Breast epithelium (tissue), 4 donors: ENCODE results near the gene MEST. TPM values are rescaled to one million over a fixed set of nuclear protein-coding genes. Genes with fewer than 3 reads are reported as not detected.

Experiments used
- DNase-seq, 2 donors: peaks; one replicate each; pipeline ENCODE4 v3.0.0-alpha.2; 2019; ENCODE audit warnings: low spot score in 2 of 2
- H3K27ac ChIP-seq, 2 donors: fragments of 200-600 bp; sonication (generic) in 1 of 2; one replicate each; pipeline ENCODE4 v1.5.1; 2016 to 2019; ENCODE audit warnings: mild to moderate bottlenecking in 1 of 2
- H3K27me3 ChIP-seq, 2 donors: fragments of 200-600 bp; sonication (generic) in 1 of 2; one replicate each; pipeline versions ENCODE4 v1.5.1 to v1.6.0; 2017 to 2019; ENCODE audit warnings: control low read depth in 1 of 2, mild to moderate bottlenecking in 1 of 2
- H3K36me3 ChIP-seq: fragments of 200-600 bp; one replicate; pipeline ENCODE4 v1.5.1; 2019
- H3K4me1 ChIP-seq, 2 donors: fragments of 200-600 bp; sonication (generic); one replicate each; pipeline ENCODE4 v1.5.1; 2016 to 2019; ENCODE audit warnings: control low read depth in 1 of 2
- H3K4me3 ChIP-seq, 3 donors: fragments of 200-600 bp; sonication (generic); 1 replicate in 2 of 3; 2 replicates in 1 of 3; pipeline ENCODE4 v1.5.1; 2016 to 2019; ENCODE audit warnings: mild to moderate bottlenecking in 3 of 3, moderate library complexity in 2 of 3
- H3K9me3 ChIP-seq, 2 donors: fragments of 200-600 bp; sonication (generic) in 1 of 2; one replicate each; pipeline ENCODE4 v1.5.1; 2016 to 2019; ENCODE audit warnings: control low read depth in 1 of 2
- POLR2A ChIP-seq: fragments of 450-650 bp; IDR thresholded peaks from one replicate; pipeline ENCODE4 v1.6.1; 2016; ENCODE audit warnings: antibody characterized with exemption, mild to moderate bottlenecking, moderate library complexity
- POLR2AphosphoS5 ChIP-seq, 3 donors: sonication (generic); formaldehyde crosslinking; IDR thresholded peaks; one replicate each; pipeline ENCODE4 v1.6.1; 2017; ENCODE audit warnings: antibody characterized with exemption in 3 of 3
- intact Hi-C: fragments of 100-400 bp; cut with DNase I; formaldehyde crosslinking; loops from one replicate; pipeline ENCODE4 v1.15.1; 2023; ENCODE audit warnings: low total_unique reads
- total RNA-seq, 3 donors: library from RNA; depleted of rRNA; stranded (reverse); fragments of >200 nt; gene quantifications; one replicate each; pipeline ENCODE4 v1.1.0, GENCODE V29; 2016
- TF ChIP-seq, protein P1 (sequence below), 3 donors: fragments of 450-650 bp; IDR thresholded peaks; one replicate each; pipeline ENCODE4 v1.5.1; 2016 to 2017; ENCODE audit warnings: antibody characterized with exemption in 3 of 3, mild to moderate bottlenecking in 3 of 3, moderate library complexity in 3 of 3

The MEST gene
- total RNA-seq, 3 donors from 2014 or later = 54.9 to 95.7 (median 60.3) TPM

DNA sequence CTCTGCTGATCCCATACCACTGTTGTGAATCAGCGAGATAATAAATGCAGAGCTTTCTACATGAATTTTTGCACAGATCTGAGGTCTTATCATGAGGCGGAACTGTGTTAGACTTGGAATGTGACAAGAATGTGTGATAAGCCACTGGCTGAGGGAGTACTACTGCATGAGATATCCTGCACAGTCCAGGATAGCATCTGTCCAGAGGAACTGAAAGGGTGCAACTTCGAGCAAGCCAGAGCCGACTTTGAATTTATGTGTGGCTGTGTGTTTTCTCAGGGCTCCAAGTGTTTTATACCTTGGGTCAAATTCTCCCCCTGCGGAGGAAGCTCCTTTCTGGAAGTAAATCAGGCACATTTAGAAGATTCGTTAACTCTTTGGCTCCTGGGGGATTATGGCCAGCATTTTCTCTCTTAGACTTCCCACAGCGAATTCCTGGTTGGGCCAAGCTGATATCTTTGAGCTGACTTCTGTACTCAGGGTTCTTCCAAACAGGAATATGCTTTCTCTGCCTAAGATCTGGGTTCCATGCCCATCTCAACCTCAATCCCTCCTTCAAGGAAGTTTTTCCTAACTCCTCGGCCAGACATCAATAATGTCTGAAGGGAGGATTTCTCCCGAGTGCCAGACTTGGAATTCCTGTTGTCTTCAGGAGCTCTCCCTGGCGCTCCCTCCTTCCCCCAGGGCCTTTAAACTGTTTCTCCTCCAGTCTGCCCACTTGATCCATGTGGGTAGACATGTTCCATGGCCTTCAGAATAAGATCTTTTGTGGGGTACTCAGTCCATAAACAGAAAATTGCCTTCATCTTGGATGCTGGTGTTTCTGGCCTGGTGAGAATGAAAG, 2.5 kb upstream of the MEST start:
- H3K4me1 ChIP-seq = no peaks in the 10 kb centered on the region
- intact Hi-C loops = no loop called here
- TF ChIP-seq POLR2A = no peak
- TF ChIP-seq, protein P1, sequence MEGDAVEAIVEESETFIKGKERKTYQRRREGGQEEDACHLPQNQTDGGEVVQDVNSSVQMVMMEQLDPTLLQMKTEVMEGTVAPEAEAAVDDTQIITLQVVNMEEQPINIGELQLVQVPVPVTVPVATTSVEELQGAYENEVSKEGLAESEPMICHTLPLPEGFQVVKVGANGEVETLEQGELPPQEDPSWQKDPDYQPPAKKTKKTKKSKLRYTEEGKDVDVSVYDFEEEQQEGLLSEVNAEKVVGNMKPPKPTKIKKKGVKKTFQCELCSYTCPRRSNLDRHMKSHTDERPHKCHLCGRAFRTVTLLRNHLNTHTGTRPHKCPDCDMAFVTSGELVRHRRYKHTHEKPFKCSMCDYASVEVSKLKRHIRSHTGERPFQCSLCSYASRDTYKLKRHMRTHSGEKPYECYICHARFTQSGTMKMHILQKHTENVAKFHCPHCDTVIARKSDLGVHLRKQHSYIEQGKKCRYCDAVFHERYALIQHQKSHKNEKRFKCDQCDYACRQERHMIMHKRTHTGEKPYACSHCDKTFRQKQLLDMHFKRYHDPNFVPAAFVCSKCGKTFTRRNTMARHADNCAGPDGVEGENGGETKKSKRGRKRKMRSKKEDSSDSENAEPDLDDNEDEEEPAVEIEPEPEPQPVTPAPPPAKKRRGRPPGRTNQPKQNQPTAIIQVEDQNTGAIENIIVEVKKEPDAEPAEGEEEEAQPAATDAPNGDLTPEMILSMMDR (IDR thresholded peaks at IDR 0.05) = no peak
- no peak for TF ChIP-seq POLR2AphosphoS5 (IDR thresholded peaks at IDR 0.05)
- no peaks in the 10 kb centered on the region for H3K36me3 ChIP-seq
- DNase-seq = no peak
- peak overlapping the region in 2 of 3 donors; percentile 29 to 59 for H3K4me3 ChIP-seq
- H3K27ac ChIP-seq = peak overlapping the region; percentile 48 to 55
- H3K9me3 ChIP-seq = no peaks in the 10 kb centered on the region
- H3K27me3 ChIP-seq = no peaks in the 10 kb centered on the region

DNA sequence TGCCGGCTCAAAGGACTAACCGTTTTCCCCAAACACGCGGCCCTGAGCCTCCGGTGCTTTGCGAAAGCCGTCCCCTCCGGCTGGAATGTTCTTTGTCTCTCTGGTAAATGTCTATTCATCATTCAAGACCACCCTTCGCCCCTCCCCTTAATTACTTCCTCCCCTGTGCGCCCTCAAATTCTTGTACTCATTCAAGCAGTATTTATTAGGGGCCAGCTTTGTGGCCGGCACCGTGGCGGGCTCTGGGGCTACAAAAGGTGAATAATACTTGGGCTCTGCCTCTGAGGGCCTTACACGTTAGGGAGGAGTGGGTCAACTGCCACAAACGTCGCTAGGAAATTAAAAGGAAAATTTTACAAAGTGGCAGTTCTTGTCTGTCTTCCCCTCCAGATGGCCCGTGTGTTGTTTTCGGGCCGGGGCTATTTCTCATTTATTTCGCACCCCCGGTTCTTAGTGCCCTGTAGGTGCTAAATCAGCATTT, 1.5 kb upstream of the MEST start:
- no peaks in the 10 kb centered on the region for H3K9me3 ChIP-seq
- no peaks in the 10 kb centered on the region for H3K36me3 ChIP-seq
- H3K27ac ChIP-seq = peak overlapping the region; percentile 23 to 55
- peak overlapping the region in 2 of 3 donors; percentile 59 to 66 for H3K4me3 ChIP-seq
- H3K4me1 ChIP-seq = no peaks in the 10 kb centered on the region
- intact Hi-C loops = no loop called here
- no peaks in the 10 kb centered on the region for H3K27me3 ChIP-seq
- DNase-seq = no peak
- TF ChIP-seq, protein P1 (IDR thresholded peaks at IDR 0.05) = no peak
- TF ChIP-seq POLR2A (no peak), POLR2AphosphoS5 (IDR thresholded peaks at IDR 0.05) (no peak)

- Histone ChIP-seq H3K36me3 (no peaks in the 10 kb centered on the region), H3K9me3 (no peaks in the 10 kb centered on the region), H3K4me1 (no peaks in the 10 kb centered on the region), H3K4me3 (peak overlapping the region; percentile 45 to 66 (median 59)), H3K27me3 (no peaks in the 10 kb centered on the region), H3K27ac (peak overlapping the region; percentile 23 to 55)
- no peak for DNase-seq
- TF ChIP-seq POLR2AphosphoS5 (IDR thresholded peaks at IDR 0.05) (no peak), POLR2A (no peak)
- TF ChIP-seq, protein P1 (IDR thresholded peaks at IDR 0.05) = peak; percentile 48 to 71 (median 63)
- intact Hi-C loops = no loop called here
Observed at GRCh38 chr7:130490888-130491804, 739 bp upstream of the MEST start.

GRCh38 chr7:130492523-130493274, 814 bp downstream of the MEST start:
- H3K4me1 ChIP-seq = no peaks in the 10 kb centered on the region
- TF ChIP-seq, protein P1 (IDR thresholded peaks at IDR 0.05) = no peak
- TF ChIP-seq POLR2A = no peak
- no peak for TF ChIP-seq POLR2AphosphoS5 (IDR thresholded peaks at IDR 0.05)
- no peaks in the 10 kb centered on the region for H3K36me3 ChIP-seq
- no peak for DNase-seq
- peak overlapping the region in 1 of 2 donors; percentile 21 for H3K27ac ChIP-seq
- intact Hi-C loops = no loop called here
- H3K4me3 ChIP-seq = peak overlapping the region; percentile 45 to 66 (median 59)
- no peaks in the 10 kb centered on the region for H3K27me3 ChIP-seq
- H3K9me3 ChIP-seq = no peaks in the 10 kb centered on the region
